A549 (cell line): ENCODE measurements around the gene YPEL1. TPM values are rescaled to one million over a fixed set of nuclear protein-coding genes. Genes with fewer than 3 reads are reported as not detected.
A peak's percentile ranks its signal among the peaks of the same experiment; 100 is the strongest.

ENCODE experiments used
- ATAC-seq, 2 experiments: fragments of 200-7000 bp in 1 of 2; fragments of >200 bp in 1 of 2; cut with Nextera tagmentation in 1 of 2; cut with Tn5 transposase in 1 of 2; 3 replicates each; pipeline versions ENCODE4 v1.8.0 to v1.9.1; 2018 to 2020; ENCODE audit warnings: mild to moderate bottlenecking in 1 of 2, moderate library complexity in 1 of 2
- CTCF ChIA-PET: fragments of 300-600 bp; sonication (Branson Sonifier 250); formaldehyde crosslinking; extraction: SDS; loops from one replicate; lab custom pipeline; 2021; ENCODE audit warnings: antibody characterized with exemption, inconsistent platforms; lab: Yijun Ruan, JAX
- POLR2A ChIA-PET: fragments of 350-600 bp; formaldehyde crosslinking; extraction: SDS; loops from one replicate; lab custom pipeline; 2021; ENCODE audit warnings: antibody characterized with exemption, inconsistent platforms; lab: Yijun Ruan, JAX
- DNase-seq, 2 experiments: peaks; one replicate each; pipeline versions ENCODE4 v3.0.0 to v3.0.0-alpha.2; 2011 to 2016; ENCODE audit warnings: low read depth in 1 of 2, low spot score in 1 of 2
- FAIRE-seq: peaks from 2 replicates; lab custom pipeline; 2011; peaks lifted over from hg19 to GRCh38; lab: Jason Lieb, UNC
- H3K27ac ChIP-seq, 2 experiments: fragments of >200 bp; sonication (Bioruptor Twin); formaldehyde crosslinking; 3 replicates each; pipeline ENCODE4 v1.5.1; 2016 to 2017
- H3K4me1 ChIP-seq: fragments of >200 bp; sonication (Bioruptor Twin); formaldehyde crosslinking; 3 replicates; pipeline ENCODE4 v1.6.1; 2016
- H3K4me2 ChIP-seq: fragments of >200 bp; sonication (Bioruptor Twin); formaldehyde crosslinking; 3 replicates; pipeline ENCODE4 v1.6.1; 2016
- H3K4me3 ChIP-seq: fragments of >200 bp; sonication (Bioruptor Twin); formaldehyde crosslinking; 3 replicates; pipeline ENCODE4 v1.5.1; 2016
- H3K9me3 ChIP-seq: fragments of >200 bp; sonication (Bioruptor Twin); formaldehyde crosslinking; 3 replicates; pipeline ENCODE4 v1.6.1; 2016
- BHLHE40 ChIP-seq: IDR thresholded peaks from 2 replicates; pipeline ENCODE4 v1.6.1; 2012; ENCODE audit warnings: low read depth, low read length, inconsistent platforms
- CBX2 ChIP-seq: fragments of 200-600 bp; sonication (generic); IDR thresholded peaks from 2 replicates; pipeline ENCODE4 v1.6.1; 2016; ENCODE audit warnings: low read depth, mild to moderate bottlenecking, borderline replicate concordance
- CEBPB ChIP-seq, 2 experiments: fragments of >200 bp in 1 of 2; sonication (Bioruptor Twin) in 1 of 2; formaldehyde crosslinking in 1 of 2; IDR thresholded peaks; 2 replicates each; pipeline ENCODE4 v1.6.1; 2012 to 2016
- EHMT2 ChIP-seq: fragments of 200-600 bp; sonication (generic); IDR thresholded peaks from 2 replicates; pipeline ENCODE4 v1.6.1; 2016; ENCODE audit warnings: antibody characterized with exemption, low read depth, mild to moderate bottlenecking, moderate library complexity
- ESRRA ChIP-seq: fragments of 150-350 bp; IDR thresholded peaks from 2 replicates; pipeline ENCODE4 v1.6.1; 2014; ENCODE audit warnings: mild to moderate bottlenecking, low read length, borderline replicate concordance
- FOXS1 ChIP-seq: fragments of 250-450 bp; sonication (Bioruptor Pico); IDR thresholded peaks from 2 replicates; pipeline ENCODE4 v1.5.0; 2020; ENCODE audit warnings: mild to moderate bottlenecking, moderate library complexity
- HOXB13 ChIP-seq: fragments of 250-450 bp; sonication (Bioruptor Pico); IDR thresholded peaks from 2 replicates; pipeline ENCODE4 v1.5.0; 2020; ENCODE audit warnings: low read depth, mild to moderate bottlenecking, moderate library complexity
- HOXB5 ChIP-seq: fragments of 250-450 bp; sonication (Bioruptor Pico); IDR thresholded peaks from 2 replicates; pipeline ENCODE4 v1.5.0; 2020; ENCODE audit warnings: mild to moderate bottlenecking, moderate library complexity
- JUN ChIP-seq, 2 experiments: fragments of >200 bp; sonication (Bioruptor Twin); formaldehyde crosslinking; IDR thresholded peaks; 2 replicates in 1 of 2; 3 replicates in 1 of 2; pipeline ENCODE4 v1.6.1; 2016 to 2017
- MAFK ChIP-seq: fragments of 450-650 bp; IDR thresholded peaks from 2 replicates; pipeline ENCODE4 v1.6.1; 2014; ENCODE audit not compliant: partially characterized antibody
- MYC ChIP-seq: IDR thresholded peaks from 2 replicates; pipeline ENCODE4 v1.6.1; 2012; ENCODE audit warnings: mild to moderate bottlenecking, inconsistent platforms, low read length, improper control_type of control experiment, borderline replicate concordance
- NPAS2 ChIP-seq: fragments of 250-450 bp; sonication (Bioruptor Pico); IDR thresholded peaks from 2 replicates; pipeline ENCODE4 v1.8.0; 2022; ENCODE audit warnings: mild to moderate bottlenecking, moderate library complexity, borderline replicate concordance
- RAD21 ChIP-seq, 2 experiments: fragments of >200 bp in 1 of 2; sonication (Bioruptor Twin) in 1 of 2; formaldehyde crosslinking in 1 of 2; IDR thresholded peaks in 1 of 2; conservative IDR thresholded peaks in 1 of 2; 2 replicates in 1 of 2; 3 replicates in 1 of 2; pipeline ENCODE4 v1.6.1; 2012 to 2018; ENCODE audit warnings: inconsistent platforms in 1 of 2
- RARB ChIP-seq: fragments of 250-450 bp; sonication (Bioruptor Pico); IDR thresholded peaks from 2 replicates; pipeline ENCODE4 v1.8.0; 2021; ENCODE audit warnings: mild to moderate bottlenecking, moderate library complexity
- RFX5 ChIP-seq: fragments of 450-650 bp; IDR thresholded peaks from 2 replicates; pipeline ENCODE4 v1.7.1; 2014; ENCODE audit warnings: antibody characterized with exemption, mild to moderate bottlenecking, moderate library complexity
- RNF2 ChIP-seq: fragments of 200-600 bp; sonication (generic); IDR thresholded peaks from 2 replicates; pipeline ENCODE4 v1.6.1; 2016; ENCODE audit warnings: low read depth, mild to moderate bottlenecking, antibody characterized with exemption, moderate library complexity, borderline replicate concordance
- SREBF2 ChIP-seq: fragments of 450-650 bp; IDR thresholded peaks from 2 replicates; pipeline ENCODE4 v1.6.1; 2014; ENCODE audit warnings: mild to moderate bottlenecking, moderate library complexity
- TP53 ChIP-seq: fragments of 250-450 bp; sonication (Bioruptor Pico); IDR thresholded peaks from 2 replicates; pipeline ENCODE4 v1.5.0; 2021; ENCODE audit warnings: mild to moderate bottlenecking, moderate library complexity
- WGBS: methylation state at CpG from one replicate; pipeline ENCODE4 v1.1.6; 2017; ENCODE audit errors: missing lambda C conversion rate; 5-methylcytosine and 5-hydroxymethylcytosine counted together
- polyA plus RNA-seq, 4 experiments: library from polyadenylated mRNA; depleted of rRNA in 3 of 4; stranded (reverse); fragments of >200 nt; fragmentation: RNase III in 1 of 4; extraction: RNeasy Plus Mini Kit Qiagen cat#74134 plus additional on column Dnase treatment in 1 of 4; gene quantifications; 2 replicates in 3 of 4; 3 replicates in 1 of 4; pipeline ENCODE4 v1.2.3, GENCODE V29; 2011 to 2017
- TF ChIP-seq, protein P1 (sequence below): fragments of 150-350 bp; IDR thresholded peaks from 2 replicates; pipeline ENCODE4 v1.6.1; 2014; ENCODE audit warnings: low read depth, mild to moderate bottlenecking, low read length
- TF ChIP-seq, protein P2 (sequence below): fragments of 250-450 bp; sonication (Bioruptor Pico); IDR thresholded peaks from 2 replicates; pipeline ENCODE4 v1.5.0; 2020; ENCODE audit warnings: low read depth, mild to moderate bottlenecking, moderate library complexity
- TF ChIP-seq, protein P3 (sequence below): fragments of 250-450 bp; sonication (Bioruptor Pico); IDR thresholded peaks from 2 replicates; pipeline ENCODE4 v1.5.0; 2021; ENCODE audit warnings: mild to moderate bottlenecking, moderate library complexity, borderline replicate concordance
- TF ChIP-seq, protein P4 (sequence below): IDR thresholded peaks from 2 replicates; pipeline ENCODE4 v1.6.1; 2012; ENCODE audit warnings: low read depth, borderline replicate concordance

The YPEL1 gene
- polyA plus RNA-seq, 2 of the 4 experiments (the other 2 are of a cell fraction): 0.22 to 0.59 TPM

DNA sequence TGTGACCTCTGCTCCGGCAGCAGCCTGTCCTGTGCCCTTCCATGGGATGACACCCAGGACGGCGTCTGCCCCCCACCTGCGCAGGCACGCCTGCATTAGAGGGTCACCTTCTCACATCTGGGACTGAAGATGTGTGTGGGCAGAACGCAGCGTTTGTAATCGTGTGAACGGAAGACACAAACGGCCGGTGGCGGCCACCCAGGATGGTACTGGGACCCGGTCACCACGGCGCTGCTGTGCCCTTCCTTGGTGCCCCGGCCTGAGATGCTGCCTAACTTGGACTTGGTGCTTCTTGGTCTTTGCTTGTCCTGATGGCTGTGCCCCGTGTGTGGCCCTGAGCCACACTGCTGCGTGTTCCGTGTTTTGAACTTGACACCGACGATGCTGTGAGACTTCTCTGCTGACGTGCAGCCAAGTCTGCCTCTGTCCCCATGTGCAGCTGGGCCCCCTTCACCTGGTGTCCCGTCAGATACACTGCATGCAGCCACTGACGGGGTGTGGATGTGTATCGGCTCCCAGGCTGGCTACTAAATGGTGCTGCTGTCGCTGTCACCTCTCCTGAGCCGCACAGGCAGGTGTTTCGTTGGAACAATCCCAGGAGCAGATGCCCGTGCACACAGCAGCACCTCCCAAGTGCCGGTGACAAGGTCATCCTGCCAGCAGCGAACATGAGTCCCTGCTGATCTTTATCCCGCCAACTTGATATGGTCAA, 21.4 kb downstream of the YPEL1 start:
- no peak overlapping the region for H3K27ac ChIP-seq
- FAIRE-seq (no peak), ATAC-seq (no peak; a peak in 1 of 6 replicates), DNase-seq (no peak)
- ChIA-PET POLR2A (no interaction called here), CTCF (interaction anchor here (0.5 to 1.3 kb wide), 7 partner anchors 10 to 443 kb away, joined by 3 to 4 read pairs (median 3); partner anchors contain the start of gene PPM1F)
- H3K9me3 ChIP-seq: no peaks in the 10 kb centered on the region
- WGBS: 75% methylated on average over 20 of the region's 32 CpGs
- no peak overlapping the region for H3K4me3 ChIP-seq
- H3K4me1 ChIP-seq: no peaks in the 10 kb centered on the region; the same call in 2 of the 3 replicates
- TF ChIP-seq BHLHE40 (no peak), CBX2 (no peak), CEBPB (IDR thresholded peaks at IDR 0.05) (no peak), RFX5 (no peak), NPAS2 (CRISPR knock-in tag) (no peak), FOXS1 (CRISPR knock-in tag) (no peak)
- TF ChIP-seq, protein P1, sequence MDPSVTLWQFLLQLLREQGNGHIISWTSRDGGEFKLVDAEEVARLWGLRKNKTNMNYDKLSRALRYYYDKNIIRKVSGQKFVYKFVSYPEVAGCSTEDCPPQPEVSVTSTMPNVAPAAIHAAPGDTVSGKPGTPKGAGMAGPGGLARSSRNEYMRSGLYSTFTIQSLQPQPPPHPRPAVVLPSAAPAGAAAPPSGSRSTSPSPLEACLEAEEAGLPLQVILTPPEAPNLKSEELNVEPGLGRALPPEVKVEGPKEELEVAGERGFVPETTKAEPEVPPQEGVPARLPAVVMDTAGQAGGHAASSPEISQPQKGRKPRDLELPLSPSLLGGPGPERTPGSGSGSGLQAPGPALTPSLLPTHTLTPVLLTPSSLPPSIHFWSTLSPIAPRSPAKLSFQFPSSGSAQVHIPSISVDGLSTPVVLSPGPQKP: no peak
- H3K4me2 ChIP-seq: no peak overlapping the region

DNA sequence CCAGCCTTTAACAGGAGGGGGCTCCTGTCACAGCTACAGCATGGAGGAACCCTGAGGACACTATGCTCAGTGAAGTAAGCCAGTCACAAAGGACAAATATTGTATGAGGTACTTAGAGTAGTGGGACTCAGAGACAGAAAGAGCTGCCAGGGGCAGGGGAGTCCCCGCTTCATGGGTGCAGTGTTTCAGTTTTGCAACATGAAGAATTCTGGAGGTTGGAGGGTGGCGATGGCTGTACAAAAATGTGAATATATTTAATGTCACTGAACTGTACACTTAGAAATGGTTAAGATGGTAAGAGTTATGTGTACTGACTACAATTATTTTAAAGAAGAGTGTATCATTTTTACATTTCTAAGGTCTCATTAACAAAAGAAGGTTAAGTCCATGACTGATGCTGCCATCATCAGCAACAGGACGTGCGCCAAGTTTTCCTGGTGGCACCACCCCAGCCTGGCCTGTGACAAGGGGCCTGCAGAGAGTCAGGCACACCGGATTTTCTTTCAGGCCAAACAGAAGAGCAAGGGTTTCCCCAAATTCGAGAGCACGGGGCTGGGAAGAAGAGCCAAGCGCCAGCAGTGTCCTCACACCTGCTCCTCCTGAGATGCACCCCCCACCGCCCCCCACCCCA, 22.1 kb downstream of the YPEL1 start:
- peak overlapping the region; percentile 71 for H3K4me2 ChIP-seq
- peak in 1 of 2 experiments; percentile 30; a peak in 2 of 6 replicates for ATAC-seq
- no peak for DNase-seq
- POLR2A ChIA-PET: no interaction called here
- no peak overlapping the region for H3K27ac ChIP-seq
- no peak overlapping the region for H3K4me3 ChIP-seq
- FAIRE-seq: no peak
- TF ChIP-seq, protein P2, sequence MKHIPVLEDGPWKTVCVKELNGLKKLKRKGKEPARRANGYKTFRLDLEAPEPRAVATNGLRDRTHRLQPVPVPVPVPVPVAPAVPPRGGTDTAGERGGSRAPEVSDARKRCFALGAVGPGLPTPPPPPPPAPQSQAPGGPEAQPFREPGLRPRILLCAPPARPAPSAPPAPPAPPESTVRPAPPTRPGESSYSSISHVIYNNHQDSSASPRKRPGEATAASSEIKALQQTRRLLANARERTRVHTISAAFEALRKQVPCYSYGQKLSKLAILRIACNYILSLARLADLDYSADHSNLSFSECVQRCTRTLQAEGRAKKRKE: no peak
- TF ChIP-seq HOXB13 (CRISPR knock-in tag) (no peak), ESRRA (no peak), JUN (IDR thresholded peaks at IDR 0.05) (no peak), SREBF2 (no peak), RAD21 (conservative IDR thresholded peaks at IDR 0.05 in 1 of 2, IDR thresholded peaks at IDR 0.05 in 1 of 2) (no peak), RNF2 (no peak), RARB (CRISPR knock-in tag) (no peak), MAFK (no peak), HOXB5 (CRISPR knock-in tag) (no peak), EHMT2 (no peak), TP53 (CRISPR knock-in tag) (no peak), MYC (no peak)
- TF ChIP-seq, protein P3, sequence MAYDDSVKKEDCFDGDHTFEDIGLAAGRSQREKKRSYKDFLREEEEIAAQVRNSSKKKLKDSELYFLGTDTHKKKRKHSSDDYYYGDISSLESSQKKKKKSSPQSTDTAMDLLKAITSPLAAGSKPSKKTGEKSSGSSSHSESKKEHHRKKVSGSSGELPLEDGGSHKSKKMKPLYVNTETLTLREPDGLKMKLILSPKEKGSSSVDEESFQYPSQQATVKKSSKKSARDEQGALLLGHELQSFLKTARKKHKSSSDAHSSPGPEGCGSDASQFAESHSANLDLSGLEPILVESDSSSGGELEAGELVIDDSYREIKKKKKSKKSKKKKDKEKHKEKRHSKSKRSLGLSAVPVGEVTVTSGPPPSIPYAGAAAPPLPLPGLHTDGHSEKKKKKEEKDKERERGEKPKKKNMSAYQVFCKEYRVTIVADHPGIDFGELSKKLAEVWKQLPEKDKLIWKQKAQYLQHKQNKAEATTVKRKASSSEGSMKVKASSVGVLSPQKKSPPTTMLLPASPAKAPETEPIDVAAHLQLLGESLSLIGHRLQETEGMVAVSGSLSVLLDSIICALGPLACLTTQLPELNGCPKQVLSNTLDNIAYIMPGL (CRISPR knock-in tag): no peak
- TF ChIP-seq, protein P4, sequence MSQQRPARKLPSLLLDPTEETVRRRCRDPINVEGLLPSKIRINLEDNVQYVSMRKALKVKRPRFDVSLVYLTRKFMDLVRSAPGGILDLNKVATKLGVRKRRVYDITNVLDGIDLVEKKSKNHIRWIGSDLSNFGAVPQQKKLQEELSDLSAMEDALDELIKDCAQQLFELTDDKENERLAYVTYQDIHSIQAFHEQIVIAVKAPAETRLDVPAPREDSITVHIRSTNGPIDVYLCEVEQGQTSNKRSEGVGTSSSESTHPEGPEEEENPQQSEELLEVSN: no peak
- H3K9me3 ChIP-seq: no peaks in the 10 kb centered on the region
- 50% methylated on average over 5 of the region's 9 CpGs for WGBS
- CTCF ChIA-PET: interaction anchor here (0.5 to 1.1 kb wide), 8 partner anchors 9 to 444 kb away, joined by 3 to 4 read pairs (median 3); no protein-coding TSS in a partner anchor
- H3K4me1 ChIP-seq: no peaks in the 10 kb centered on the region; the same call in 2 of the 3 replicates
